OCI-M1 (cell line): Measurements from ENCODE around the gene MRM3.
"Not testable (repeated sequence)": the region's sequence is repeated elsewhere in the genome, so short reads cannot be mapped to it uniquely, and the experiment has no call there.

Source experiments
- DNase-seq: peaks from one replicate; lab custom pipeline; 2025; lab: John Stamatoyannopoulos, UW

MRM3 gene, protein sequence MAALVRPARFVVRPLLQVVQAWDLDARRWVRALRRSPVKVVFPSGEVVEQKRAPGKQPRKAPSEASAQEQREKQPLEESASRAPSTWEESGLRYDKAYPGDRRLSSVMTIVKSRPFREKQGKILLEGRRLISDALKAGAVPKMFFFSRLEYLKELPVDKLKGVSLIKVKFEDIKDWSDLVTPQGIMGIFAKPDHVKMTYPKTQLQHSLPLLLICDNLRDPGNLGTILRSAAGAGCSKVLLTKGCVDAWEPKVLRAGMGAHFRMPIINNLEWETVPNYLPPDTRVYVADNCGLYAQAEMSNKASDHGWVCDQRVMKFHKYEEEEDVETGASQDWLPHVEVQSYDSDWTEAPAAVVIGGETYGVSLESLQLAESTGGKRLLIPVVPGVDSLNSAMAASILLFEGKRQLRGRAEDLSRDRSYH

DNA sequence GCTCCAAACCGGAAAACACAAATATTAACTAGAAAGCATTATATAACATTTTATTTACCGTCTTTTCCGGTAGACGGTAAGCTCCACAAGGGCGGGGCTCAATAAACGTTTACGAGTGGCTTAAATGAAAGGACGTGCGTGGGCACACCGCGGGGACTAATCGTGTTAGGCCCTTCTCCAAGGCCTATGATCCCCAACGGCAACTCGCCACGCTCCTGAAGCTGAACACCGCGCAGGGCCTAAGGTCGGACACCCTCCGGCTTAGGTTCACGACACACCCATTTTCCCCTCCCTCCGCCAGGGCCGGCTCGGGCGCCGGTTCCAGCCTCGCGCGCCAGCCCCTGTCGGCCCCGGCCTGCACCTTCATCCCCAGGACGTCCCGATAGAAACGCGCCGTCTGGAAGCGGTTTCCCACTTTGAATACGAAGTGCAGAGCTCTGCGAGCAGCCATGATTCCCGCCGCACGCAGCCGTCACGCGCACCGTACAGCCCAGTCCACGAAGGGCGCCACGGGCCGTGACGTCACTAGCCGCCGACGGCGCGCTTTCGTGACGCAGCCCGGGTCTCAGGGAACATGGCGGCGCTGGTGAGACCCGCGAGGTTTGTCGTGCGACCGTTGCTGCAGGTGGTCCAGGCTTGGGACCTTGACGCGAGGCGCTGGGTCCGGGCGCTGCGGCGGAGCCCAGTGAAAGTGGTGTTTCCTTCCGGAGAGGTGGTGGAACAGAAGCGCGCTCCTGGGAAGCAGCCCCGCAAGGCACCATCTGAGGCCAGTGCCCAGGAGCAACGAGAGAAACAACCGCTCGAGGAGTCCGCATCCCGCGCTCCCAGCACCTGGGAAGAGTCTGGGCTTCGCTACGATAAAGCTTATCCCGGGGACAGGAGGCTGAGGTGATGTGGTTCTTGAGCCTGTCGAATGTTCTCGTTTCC, at the start of gene MRM3, which contains the start of gene GLOD4:
MRM3 (plus strand) TSS at position 549 of the 927 bp plus-strand sequence; CDS start at position 575, 26 bp downstream.
GLOD4 (minus strand) TSS at position 476 of the 927 bp plus-strand sequence; CDS start at position 451, 25 bp downstream.
- DNase-seq = peak; percentile 86

GRCh38 chr17:732902-733720, 49.0 kb upstream of the MRM3 start:
- DNase-seq = peak; percentile 30

- DNase-seq = no peak
Observed at GRCh38 chr17:733743-734142, 48.4 kb upstream of the MRM3 start.

GRCh38 chr17:737561-738113, 44.5 kb upstream of the MRM3 start:
- DNase-seq = no peak

- DNase-seq = no peak
Observed at GRCh38 chr17:740240-741017, 41.7 kb upstream of the MRM3 start.

- DNase-seq = no peak
Observed at GRCh38 chr17:742147-742793, 39.9 kb upstream of the MRM3 start.

GRCh38 chr17:743139-743538, 39.0 kb upstream of the MRM3 start:
- DNase-seq = no peak

DNA sequence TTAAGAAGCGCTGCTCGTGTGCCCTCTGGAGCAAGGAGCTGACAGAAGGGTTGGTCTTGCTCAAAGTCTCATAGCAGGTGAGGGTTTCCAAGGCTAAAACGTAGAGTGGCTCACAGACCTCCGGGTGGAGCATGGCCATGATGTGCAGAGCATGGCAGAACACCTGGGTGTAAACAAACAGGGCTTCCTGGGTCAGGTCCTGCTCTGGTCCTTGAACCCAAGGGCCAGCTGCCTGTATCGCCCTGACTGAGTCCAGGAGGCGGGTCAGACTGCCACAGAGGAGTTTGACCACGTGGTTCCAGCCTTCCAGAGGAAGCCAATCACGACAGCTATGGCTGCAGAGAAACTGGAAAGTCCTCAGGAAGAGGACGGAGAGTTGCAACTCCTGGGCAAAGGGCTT, 37.2 kb upstream of the MRM3 start:
- no peak for DNase-seq

DNA sequence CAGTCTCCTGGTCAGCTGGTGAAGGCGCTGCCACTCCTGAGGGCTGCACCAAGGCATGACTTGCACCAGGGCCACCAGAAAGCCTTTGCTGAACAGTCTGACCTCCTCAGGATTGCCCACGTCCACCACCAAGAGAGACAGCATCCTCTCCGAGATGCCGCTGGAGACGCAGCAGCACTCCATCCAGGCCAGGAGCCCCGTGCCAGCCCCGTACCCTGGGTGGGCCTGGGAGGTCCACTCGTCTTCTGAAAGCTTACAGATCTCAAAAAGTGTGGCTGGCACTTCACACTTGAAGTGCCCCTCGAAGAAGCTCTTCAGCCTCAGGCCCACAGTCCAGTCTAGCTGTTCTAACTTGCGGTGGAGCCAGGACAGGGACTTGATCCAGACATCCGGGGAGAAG, 36.7 kb upstream of the MRM3 start:
- no peak for DNase-seq

- no peak for DNase-seq
Observed at GRCh38 chr17:746181-746580, 36.0 kb upstream of the MRM3 start.

GRCh38 chr17:746783-747629, 35.1 kb upstream of the MRM3 start:
- no peak for DNase-seq

DNA sequence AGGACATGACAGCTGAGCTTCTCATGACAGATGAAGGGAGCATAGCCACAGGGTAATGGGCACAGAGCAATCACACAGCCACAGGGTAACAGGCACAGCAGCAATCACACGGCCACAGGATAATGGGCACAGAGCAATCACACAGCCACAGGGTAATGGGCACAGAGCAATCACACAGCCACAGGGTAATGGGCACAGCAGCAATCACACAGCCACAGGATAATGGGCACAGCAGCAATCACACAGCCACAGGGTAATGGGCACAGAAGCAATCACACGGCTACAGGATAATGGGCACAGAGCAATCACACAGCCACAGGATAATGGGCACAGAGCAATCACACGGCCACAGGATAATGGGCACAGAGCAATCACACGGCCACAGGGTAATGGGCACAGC, 33.5 kb upstream of the MRM3 start:
- not testable (repeated sequence) for DNase-seq

DNA sequence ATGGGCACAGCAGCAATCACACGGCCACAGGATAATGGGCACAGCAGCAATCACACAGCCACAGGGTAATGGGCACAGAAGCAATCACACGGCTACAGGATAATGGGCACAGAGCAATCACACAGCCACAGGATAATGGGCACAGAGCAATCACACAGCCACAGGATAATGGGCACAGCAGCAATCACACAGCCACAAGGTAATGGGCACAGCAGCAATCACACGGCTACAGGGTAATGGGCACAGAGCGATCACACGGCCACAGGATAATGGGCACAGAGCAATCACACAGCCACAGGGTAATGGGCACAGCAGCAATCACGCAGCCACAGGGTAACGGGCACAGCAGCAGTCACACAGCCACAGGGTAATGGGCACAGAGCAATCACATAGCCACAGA, 32.8 kb upstream of the MRM3 start:
- DNase-seq = not testable (repeated sequence)

- no peak for DNase-seq
Observed at GRCh38 chr17:750431-751037, 31.6 kb upstream of the MRM3 start.

DNA sequence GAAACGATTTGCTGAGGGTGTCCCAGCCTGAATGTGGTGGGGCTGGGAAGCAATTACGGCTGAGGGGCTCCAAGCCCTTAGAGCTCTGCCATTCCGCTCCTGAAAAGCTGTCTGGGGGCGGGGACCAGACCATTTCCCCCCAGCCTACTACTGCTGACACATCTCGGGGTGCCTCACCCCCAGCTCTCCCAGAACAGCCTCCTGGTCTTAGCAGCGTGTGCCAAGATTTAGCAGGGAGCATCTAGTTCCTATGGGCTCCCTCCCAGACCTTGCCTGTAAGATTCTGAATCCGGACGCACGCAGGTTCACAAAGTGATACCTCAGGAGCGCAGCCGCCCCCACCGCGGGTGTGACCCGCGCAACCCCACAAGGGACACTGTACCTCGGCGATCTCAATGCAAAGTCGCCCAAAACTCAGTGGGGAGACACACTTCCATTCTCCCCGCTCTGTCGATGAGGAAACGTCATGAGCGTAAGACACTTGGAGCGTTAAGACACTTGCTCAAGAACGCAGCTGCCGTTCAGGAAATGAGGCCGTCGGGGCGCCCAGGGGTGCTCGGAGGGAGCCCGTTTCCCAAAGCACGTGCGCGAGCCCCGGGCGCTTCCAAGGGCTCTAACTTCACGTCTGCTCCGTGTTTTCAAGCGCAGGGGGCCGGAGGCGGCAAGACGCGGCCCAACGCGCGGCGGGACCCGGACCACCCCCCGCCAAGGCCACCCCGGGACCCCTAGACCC, 30.7 kb upstream of the MRM3 start:
- DNase-seq = peak; percentile 37

DNA sequence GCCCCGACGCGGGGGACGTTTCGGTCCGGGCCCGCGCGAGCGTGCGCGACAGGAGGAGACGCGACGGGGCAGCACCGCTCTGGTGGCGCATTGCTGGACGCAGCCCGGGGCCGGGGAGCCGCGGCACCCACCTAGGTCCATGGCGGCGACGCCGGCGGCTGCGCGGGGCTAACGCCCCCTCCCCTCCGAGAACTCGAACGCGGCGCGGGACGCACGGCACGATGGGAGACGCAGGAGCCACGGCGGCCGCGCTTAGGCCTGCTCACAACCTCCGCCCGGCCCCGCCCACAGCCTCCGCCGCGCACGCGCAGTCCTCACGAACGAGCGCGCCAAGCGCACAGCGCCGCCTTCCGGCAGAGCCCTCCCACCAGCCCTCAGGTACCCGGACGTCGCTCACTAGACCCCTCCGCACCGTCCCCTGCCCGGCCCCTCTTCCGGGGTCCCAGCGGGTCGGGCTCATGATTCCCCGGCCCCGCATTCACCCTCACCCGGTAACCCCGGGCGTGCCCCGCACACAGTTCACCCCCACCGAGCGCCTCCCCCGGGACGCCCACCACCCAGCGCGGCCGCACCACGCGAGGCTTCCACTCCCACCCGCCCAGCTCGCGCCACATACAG, 30.0 kb upstream of the MRM3 start, which contains the start of gene GEMIN4:
GEMIN4 (minus strand) TSS at position 263 of the 618 bp plus-strand sequence; CDS start at position 141, 122 bp downstream.
- peak; percentile 90 for DNase-seq

DNA sequence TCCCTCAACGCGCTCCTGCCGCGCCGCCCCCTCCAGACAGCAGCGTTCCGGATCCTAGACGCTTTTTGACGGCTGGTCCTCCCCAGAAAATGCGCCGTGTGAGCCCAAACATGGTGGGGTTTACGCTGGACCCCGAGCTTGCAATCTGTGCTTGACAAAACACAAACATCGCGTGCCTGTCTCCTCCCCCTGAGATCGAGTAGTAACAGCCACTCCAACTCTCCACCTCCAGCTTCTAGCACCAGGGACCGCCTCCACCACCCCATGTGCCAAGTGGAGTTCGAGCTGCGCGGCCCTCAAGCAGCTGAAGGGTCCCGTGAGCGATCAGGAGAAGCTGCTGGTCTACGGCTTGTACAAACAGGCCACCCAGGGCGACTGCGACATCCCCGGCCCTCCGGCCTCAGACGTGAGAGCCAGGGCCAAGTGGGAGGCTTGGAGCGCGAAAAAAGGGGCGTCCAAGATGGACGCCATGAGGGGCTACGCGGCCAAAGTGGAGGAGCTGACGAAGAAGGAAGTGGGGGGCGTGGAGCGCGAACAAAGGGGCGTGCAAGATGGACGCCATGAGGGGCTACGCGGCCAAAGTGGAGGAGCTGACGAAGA, 29.4 kb upstream of the MRM3 start:
- DNase-seq = no peak
